SK-N-SH (cell line): Measurements from ENCODE around the gene CYP46A1. TPM values are rescaled to one million over a fixed set of nuclear protein-coding genes. Genes with fewer than 3 reads are reported as not detected.

ENCODE experiments used
- CTCF ChIA-PET: fragments of 300-600, 350-600 bp; formaldehyde crosslinking; extraction: SDS; loops from one replicate; lab custom pipeline; 2021; lab: Yijun Ruan, JAX
- POLR2A ChIA-PET: fragments of 350-600 bp; sonication (Branson Sonifier 250); formaldehyde crosslinking; extraction: SDS; loops from one replicate; lab custom pipeline; 2020; ENCODE audit warnings: antibody characterized with exemption, inconsistent platforms; lab: Yijun Ruan, JAX
- DNase-seq: peaks from one replicate; pipeline ENCODE4 v3.0.0; 2012
- H2AFZ ChIP-seq: fragments of 200-600 bp; sonication (generic); 2 replicates; pipeline ENCODE4 v1.8.1; 2016; ENCODE audit warnings: antibody characterized with exemption, mild to moderate bottlenecking, low read depth
- H3F3A ChIP-seq: fragments of 200-600 bp; sonication (generic); replicated peaks from 2 replicates; pipeline ENCODE3; 2016; ENCODE audit warnings: antibody characterized with exemption, mild to moderate bottlenecking; ENCODE audit not compliant: insufficient read depth
- H3K27ac ChIP-seq, 2 experiments: fragments of 200-500 bp in 1 of 2; fragments of 200-600 bp in 1 of 2; sonication (Bioruptor generic) in 1 of 2; sonication (generic), shearing (Covaris generic) in 1 of 2; 2 replicates each; pipeline versions ENCODE4 v1.5.1 to v1.6.1; 2014 to 2016; ENCODE audit warnings: low read depth in 2 of 2, inconsistent platforms in 1 of 2, low read length in 1 of 2, mild to moderate bottlenecking in 1 of 2, mixed read lengths in 1 of 2
- H3K27me3 ChIP-seq: fragments of 200-600 bp; sonication (generic), shearing (Covaris generic); 2 replicates; pipeline ENCODE4 v1.6.1; 2016; ENCODE audit warnings: mixed run types; ENCODE audit not compliant: insufficient read depth
- H3K36me3 ChIP-seq, 2 experiments: fragments of 200-500 bp in 1 of 2; fragments of 200-600 bp in 1 of 2; sonication (Bioruptor generic) in 1 of 2; sonication (generic) in 1 of 2; replicated peaks in 1 of 2; 2 replicates each; pipeline versions ENCODE3 to v1.5.1; 2014 to 2016; ENCODE audit warnings: low read length in 1 of 2, mild to moderate bottlenecking in 1 of 2; ENCODE audit not compliant: insufficient read depth in 2 of 2, control insufficient read depth in 1 of 2
- H3K4me1 ChIP-seq, 2 experiments: fragments of 200-500 bp in 1 of 2; fragments of 200-600 bp in 1 of 2; sonication (Bioruptor generic) in 1 of 2; sonication (generic), shearing (Covaris generic) in 1 of 2; 2 replicates each; pipeline versions ENCODE4 v1.5.1 to v1.6.1; 2014 to 2016; ENCODE audit warnings: low read depth in 1 of 2, low read length in 1 of 2, mixed run types in 1 of 2; ENCODE audit not compliant: insufficient read depth in 2 of 2, control insufficient read depth in 1 of 2
- H3K4me2 ChIP-seq: fragments of 200-600 bp; sonication (generic), shearing (Covaris generic); 2 replicates; pipeline ENCODE4 v1.6.1; 2017; ENCODE audit warnings: mixed run types
- H3K4me3 ChIP-seq, 2 experiments: fragments of 200-500 bp in 1 of 2; fragments of 200-600 bp in 1 of 2; sonication (Bioruptor generic) in 1 of 2; sonication (generic), shearing (Covaris generic) in 1 of 2; 2 replicates each; pipeline versions ENCODE4 v1.5.1 to v1.8.1; 2014 to 2016; ENCODE audit warnings: low read depth in 2 of 2, inconsistent platforms in 1 of 2, low read length in 1 of 2, mild to moderate bottlenecking in 1 of 2, mixed read lengths in 1 of 2, moderate library complexity in 1 of 2
- H3K79me2 ChIP-seq: fragments of 200-600 bp; sonication (generic); 2 replicates; pipeline ENCODE4 v1.8.1; 2017; ENCODE audit warnings: mild to moderate bottlenecking; ENCODE audit not compliant: insufficient read depth
- H3K9ac ChIP-seq: fragments of 200-600 bp; sonication (generic); 2 replicates; pipeline ENCODE4 v1.6.1; 2017; ENCODE audit warnings: mixed run types
- H3K9me2 ChIP-seq: fragments of 200-600 bp; sonication (generic); 2 replicates; pipeline ENCODE4 v1.6.1; 2017; ENCODE audit warnings: mixed run types
- H3K9me3 ChIP-seq: fragments of 200-600 bp; sonication (generic); 2 replicates; pipeline ENCODE4 v1.6.1; 2017; ENCODE audit warnings: mixed run types, mild to moderate bottlenecking, moderate library complexity
- H4K20me1 ChIP-seq: fragments of 200-600 bp; sonication (generic); 2 replicates; pipeline ENCODE4 v1.6.1; 2017; ENCODE audit warnings: mild to moderate bottlenecking, mixed run types; ENCODE audit not compliant: insufficient read depth
- CHD2 ChIP-seq: fragments of 150-350 bp; IDR thresholded peaks from 2 replicates; pipeline ENCODE4 v1.6.1; 2018; ENCODE audit warnings: low read length; ENCODE audit not compliant: partially characterized antibody
- ELF1 ChIP-seq: IDR thresholded peaks from 2 replicates; pipeline ENCODE4 v1.4.0; 2012
- FOSL2 ChIP-seq: IDR thresholded peaks from 2 replicates; pipeline ENCODE4 v1.4.0; 2012; ENCODE audit warnings: low read depth, mild to moderate bottlenecking, moderate library complexity, borderline replicate concordance
- FOXJ3 ChIP-seq: sonication (generic); formaldehyde crosslinking; IDR thresholded peaks from 2 replicates; pipeline ENCODE4 v1.5.1; 2020; ENCODE audit warnings: mild to moderate bottlenecking, missing genetic modification reagents
- FOXM1 ChIP-seq: IDR thresholded peaks from 2 replicates; pipeline ENCODE4 v1.4.0; 2012; ENCODE audit warnings: low read depth, mild to moderate bottlenecking
- GABPA ChIP-seq: IDR thresholded peaks from 2 replicates; pipeline ENCODE4 v1.4.0; 2012; ENCODE audit warnings: low read depth, mild to moderate bottlenecking
- JUND ChIP-seq: IDR thresholded peaks from 2 replicates; pipeline ENCODE4 v1.4.0; 2012
- NRF1 ChIP-seq: IDR thresholded peaks from 2 replicates; pipeline ENCODE4 v1.6.1; 2012; ENCODE audit warnings: low read depth, mild to moderate bottlenecking, low read length
- POLR2AphosphoS5 ChIP-seq: IDR thresholded peaks from 2 replicates; pipeline ENCODE4 v1.6.1; 2012; ENCODE audit warnings: low read depth, low read length
- RFX5 ChIP-seq: IDR thresholded peaks from 2 replicates; pipeline ENCODE4 v1.6.1; 2012; ENCODE audit warnings: mild to moderate bottlenecking, improper control_type of control experiment, low read length
- SIN3A ChIP-seq: IDR thresholded peaks from 2 replicates; pipeline ENCODE4 v1.6.1; 2012; ENCODE audit warnings: low read depth, mild to moderate bottlenecking, low read length, moderate library complexity, borderline replicate concordance
- TAF1 ChIP-seq: IDR thresholded peaks from 2 replicates; pipeline ENCODE4 v1.6.1; 2012; ENCODE audit warnings: low read depth, mild to moderate bottlenecking, low read length, moderate library complexity, borderline replicate concordance
- TCF12 ChIP-seq: IDR thresholded peaks from 2 replicates; pipeline ENCODE4 v1.4.0; 2012
- TEAD4 ChIP-seq: IDR thresholded peaks from 2 replicates; pipeline ENCODE4 v1.4.0; 2012; ENCODE audit warnings: mild to moderate bottlenecking, borderline replicate concordance; ENCODE audit not compliant: insufficient read depth
- YY1 ChIP-seq: IDR thresholded peaks from 2 replicates; pipeline ENCODE4 v1.4.0; 2012; ENCODE audit warnings: low read depth, mild to moderate bottlenecking
- WGBS: methylation state at CpG from one replicate; pipeline ENCODE4 v1.1.6; 2017; ENCODE audit warnings: low lambda C conversion rate; 5-methylcytosine and 5-hydroxymethylcytosine counted together
- polyA plus RNA-seq, 3 experiments: library from polyadenylated mRNA; depleted of rRNA; stranded (reverse); fragments of >200 nt; gene quantifications; 2 replicates each; pipeline ENCODE4 v1.2.3, GENCODE V29; 2012
- TF ChIP-seq, protein P1 (sequence below): IDR thresholded peaks from 2 replicates; pipeline ENCODE4; 2012
- TF ChIP-seq, protein P2 (sequence below): IDR thresholded peaks from 2 replicates; pipeline ENCODE4 v1.6.1; 2012; ENCODE audit warnings: mild to moderate bottlenecking, low read depth, low read length, moderate library complexity
- TF ChIP-seq, protein P3 (sequence below): IDR thresholded peaks from 2 replicates; pipeline ENCODE4 v1.4.0; 2012; ENCODE audit warnings: low read depth
- TF ChIP-seq, protein P4 (sequence below): IDR thresholded peaks from 2 replicates; pipeline ENCODE4 v1.4.0; 2012; ENCODE audit warnings: low read depth, borderline replicate concordance
- TF ChIP-seq, protein P5 (sequence below): fragments of 150-350 bp; IDR thresholded peaks from 2 replicates; pipeline ENCODE4 v1.6.1; 2017; ENCODE audit warnings: antibody characterized with exemption, low read length, low read depth, borderline replicate concordance

CYP46A1 gene
- polyA plus RNA-seq, 1 of the 3 experiments (the other 2 are of a cell fraction): 0.30 TPM

DNA sequence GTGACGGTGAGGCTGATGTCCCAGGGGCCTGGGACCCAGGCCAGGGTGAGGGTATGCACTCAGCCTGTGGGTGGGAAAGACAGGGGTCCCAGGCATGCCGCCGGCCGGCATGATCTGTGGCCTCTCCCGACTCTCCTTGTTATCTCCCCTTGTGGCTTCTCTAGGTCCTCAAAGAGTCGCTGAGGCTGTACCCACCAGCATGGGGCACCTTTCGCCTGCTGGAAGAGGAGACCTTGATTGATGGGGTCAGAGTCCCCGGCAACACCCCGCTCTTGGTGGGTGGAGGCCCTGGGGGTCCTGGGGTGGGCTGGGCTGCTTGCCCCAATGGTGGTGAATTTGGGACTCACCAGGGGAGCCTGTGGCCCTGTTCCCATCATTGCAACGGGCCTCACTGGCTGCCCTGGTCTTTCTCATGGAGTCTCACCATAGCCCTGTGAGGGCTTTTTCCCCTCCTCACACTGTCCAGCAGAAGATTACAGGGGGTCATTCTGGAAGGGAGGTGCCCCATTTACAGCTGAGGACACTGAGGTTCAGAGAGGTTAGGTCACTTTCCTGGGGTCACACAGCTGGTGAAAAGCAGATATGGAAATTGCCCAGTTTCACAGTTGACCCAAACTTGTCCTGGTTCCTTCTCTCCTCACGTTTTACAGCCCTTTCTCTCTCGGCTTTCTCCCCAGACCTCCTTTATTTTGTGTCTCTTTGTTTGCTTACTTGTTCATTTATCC, 37.9 kb downstream of the CYP46A1 start:
- H3K4me2 ChIP-seq: no peak overlapping the region
- no peak overlapping the region for H2AFZ ChIP-seq
- no peaks in the 10 kb centered on the region for H3K4me1 ChIP-seq
- no peaks in the 10 kb centered on the region for H3K9me3 ChIP-seq
- TF ChIP-seq NRF1 (no peak), JUND (no peak), TAF1 (no peak), TCF12 (no peak), RFX5 (no peak), FOXJ3 (CRISPR knock-in tag) (no peak), TEAD4 (no peak), ELF1 (no peak)
- TF ChIP-seq, protein P1, sequence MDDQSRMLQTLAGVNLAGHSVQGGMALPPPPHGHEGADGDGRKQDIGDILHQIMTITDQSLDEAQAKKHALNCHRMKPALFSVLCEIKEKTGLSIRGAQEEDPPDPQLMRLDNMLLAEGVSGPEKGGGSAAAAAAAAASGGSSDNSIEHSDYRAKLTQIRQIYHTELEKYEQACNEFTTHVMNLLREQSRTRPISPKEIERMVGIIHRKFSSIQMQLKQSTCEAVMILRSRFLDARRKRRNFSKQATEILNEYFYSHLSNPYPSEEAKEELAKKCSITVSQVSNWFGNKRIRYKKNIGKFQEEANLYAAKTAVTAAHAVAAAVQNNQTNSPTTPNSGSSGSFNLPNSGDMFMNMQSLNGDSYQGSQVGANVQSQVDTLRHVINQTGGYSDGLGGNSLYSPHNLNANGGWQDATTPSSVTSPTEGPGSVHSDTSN: no peak
- TF ChIP-seq, protein P2, sequence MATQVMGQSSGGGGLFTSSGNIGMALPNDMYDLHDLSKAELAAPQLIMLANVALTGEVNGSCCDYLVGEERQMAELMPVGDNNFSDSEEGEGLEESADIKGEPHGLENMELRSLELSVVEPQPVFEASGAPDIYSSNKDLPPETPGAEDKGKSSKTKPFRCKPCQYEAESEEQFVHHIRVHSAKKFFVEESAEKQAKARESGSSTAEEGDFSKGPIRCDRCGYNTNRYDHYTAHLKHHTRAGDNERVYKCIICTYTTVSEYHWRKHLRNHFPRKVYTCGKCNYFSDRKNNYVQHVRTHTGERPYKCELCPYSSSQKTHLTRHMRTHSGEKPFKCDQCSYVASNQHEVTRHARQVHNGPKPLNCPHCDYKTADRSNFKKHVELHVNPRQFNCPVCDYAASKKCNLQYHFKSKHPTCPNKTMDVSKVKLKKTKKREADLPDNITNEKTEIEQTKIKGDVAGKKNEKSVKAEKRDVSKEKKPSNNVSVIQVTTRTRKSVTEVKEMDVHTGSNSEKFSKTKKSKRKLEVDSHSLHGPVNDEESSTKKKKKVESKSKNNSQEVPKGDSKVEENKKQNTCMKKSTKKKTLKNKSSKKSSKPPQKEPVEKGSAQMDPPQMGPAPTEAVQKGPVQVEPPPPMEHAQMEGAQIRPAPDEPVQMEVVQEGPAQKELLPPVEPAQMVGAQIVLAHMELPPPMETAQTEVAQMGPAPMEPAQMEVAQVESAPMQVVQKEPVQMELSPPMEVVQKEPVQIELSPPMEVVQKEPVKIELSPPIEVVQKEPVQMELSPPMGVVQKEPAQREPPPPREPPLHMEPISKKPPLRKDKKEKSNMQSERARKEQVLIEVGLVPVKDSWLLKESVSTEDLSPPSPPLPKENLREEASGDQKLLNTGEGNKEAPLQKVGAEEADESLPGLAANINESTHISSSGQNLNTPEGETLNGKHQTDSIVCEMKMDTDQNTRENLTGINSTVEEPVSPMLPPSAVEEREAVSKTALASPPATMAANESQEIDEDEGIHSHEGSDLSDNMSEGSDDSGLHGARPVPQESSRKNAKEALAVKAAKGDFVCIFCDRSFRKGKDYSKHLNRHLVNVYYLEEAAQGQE: no peak
- H3K27ac ChIP-seq: no peak overlapping the region
- no peaks in the 10 kb centered on the region for H3F3A ChIP-seq
- H3K79me2 ChIP-seq: no peaks in the 10 kb centered on the region
- ChIA-PET POLR2A (no interaction called here), CTCF (interaction anchor here (0.7 to 1.7 kb wide), 3 partner anchors 8 to 165 kb away, joined by 3 to 10 read pairs (median 5); no protein-coding TSS in a partner anchor)
- no peaks in the 10 kb centered on the region for H4K20me1 ChIP-seq
- H3K4me3 ChIP-seq: no peak overlapping the region
- 75% methylated on average over 12 of the region's 12 CpGs for WGBS
- no peak overlapping the region for H3K9ac ChIP-seq
- no peaks in the 10 kb centered on the region for H3K27me3 ChIP-seq
- H3K36me3 ChIP-seq: no peaks in the 10 kb centered on the region
- DNase-seq: no peak
- H3K9me2 ChIP-seq: no peaks in the 10 kb centered on the region

DNA sequence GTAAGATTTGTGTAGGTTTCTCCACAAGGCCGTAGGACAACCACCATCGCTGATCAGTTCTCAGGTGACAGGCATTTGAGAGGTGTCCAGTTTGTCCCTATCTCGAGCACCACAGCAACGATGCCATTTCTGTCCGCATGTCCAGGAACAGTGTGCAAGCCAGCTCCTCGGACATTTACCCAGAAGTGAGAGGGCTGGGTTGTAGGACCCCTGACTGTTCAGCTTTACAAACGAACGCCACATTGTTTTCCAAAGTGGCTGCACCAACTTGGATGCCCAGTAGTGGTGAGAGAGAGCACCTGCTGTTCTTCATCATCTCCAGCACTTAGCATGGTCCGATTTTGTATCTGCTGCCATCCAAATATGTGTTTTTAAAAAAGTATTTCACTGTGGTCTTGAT, 38.6 kb downstream of the CYP46A1 start:
- no peak for TF ChIP-seq POLR2AphosphoS5
- no peak for TF ChIP-seq GABPA
- TF ChIP-seq JUND: no peak
- TF ChIP-seq, protein P3, sequence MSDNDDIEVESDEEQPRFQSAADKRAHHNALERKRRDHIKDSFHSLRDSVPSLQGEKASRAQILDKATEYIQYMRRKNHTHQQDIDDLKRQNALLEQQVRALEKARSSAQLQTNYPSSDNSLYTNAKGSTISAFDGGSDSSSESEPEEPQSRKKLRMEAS: no peak
- TF ChIP-seq, protein P4, sequence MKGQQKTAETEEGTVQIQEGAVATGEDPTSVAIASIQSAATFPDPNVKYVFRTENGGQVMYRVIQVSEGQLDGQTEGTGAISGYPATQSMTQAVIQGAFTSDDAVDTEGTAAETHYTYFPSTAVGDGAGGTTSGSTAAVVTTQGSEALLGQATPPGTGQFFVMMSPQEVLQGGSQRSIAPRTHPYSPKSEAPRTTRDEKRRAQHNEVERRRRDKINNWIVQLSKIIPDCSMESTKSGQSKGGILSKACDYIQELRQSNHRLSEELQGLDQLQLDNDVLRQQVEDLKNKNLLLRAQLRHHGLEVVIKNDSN: no peak
- TF ChIP-seq FOXM1: no peak
- no peak for TF ChIP-seq YY1
- no peak for TF ChIP-seq CHD2
- TF ChIP-seq TAF1: no peak
- TF ChIP-seq TCF12: no peak
- TF ChIP-seq TEAD4: no peak
- TF ChIP-seq, protein P5, sequence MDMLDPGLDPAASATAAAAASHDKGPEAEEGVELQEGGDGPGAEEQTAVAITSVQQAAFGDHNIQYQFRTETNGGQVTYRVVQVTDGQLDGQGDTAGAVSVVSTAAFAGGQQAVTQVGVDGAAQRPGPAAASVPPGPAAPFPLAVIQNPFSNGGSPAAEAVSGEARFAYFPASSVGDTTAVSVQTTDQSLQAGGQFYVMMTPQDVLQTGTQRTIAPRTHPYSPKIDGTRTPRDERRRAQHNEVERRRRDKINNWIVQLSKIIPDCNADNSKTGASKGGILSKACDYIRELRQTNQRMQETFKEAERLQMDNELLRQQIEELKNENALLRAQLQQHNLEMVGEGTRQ: no peak
- no peak for TF ChIP-seq FOSL2
- no peak for TF ChIP-seq SIN3A
- no peaks in the 10 kb centered on the region for H3F3A ChIP-seq
- no peaks in the 10 kb centered on the region for H3K79me2 ChIP-seq
- no peak for DNase-seq
- no peaks in the 10 kb centered on the region for H3K9me2 ChIP-seq
- H3K4me1 ChIP-seq: no peaks in the 10 kb centered on the region
- no peak overlapping the region for H3K4me2 ChIP-seq
- ChIA-PET CTCF (no interaction called here), POLR2A (no interaction called here)
- H3K9me3 ChIP-seq: no peaks in the 10 kb centered on the region
- H3K9ac ChIP-seq: no peak overlapping the region
- no peak overlapping the region for H3K27ac ChIP-seq
- H3K36me3 ChIP-seq: no peaks in the 10 kb centered on the region
- no peaks in the 10 kb centered on the region for H4K20me1 ChIP-seq
- H3K4me3 ChIP-seq: no peak overlapping the region
- no peaks in the 10 kb centered on the region for H3K27me3 ChIP-seq
- 83% methylated on average over 8 of the region's 9 CpGs for WGBS
- H2AFZ ChIP-seq: no peak overlapping the region
